H1 (cell line): ENCODE results near the gene SULF2. TPM values are rescaled to one million over a fixed set of nuclear protein-coding genes. Genes with fewer than 3 reads are reported as not detected.

ENCODE experiments used
- NRF1 ChIP-seq: IDR thresholded peaks from 2 replicates; pipeline ENCODE4 v1.6.1; 2011; ENCODE audit warnings: mild to moderate bottlenecking, low read depth, low read length, improper control_type of control experiment
- TBP ChIP-seq: IDR thresholded peaks from 2 replicates; pipeline ENCODE4 v1.6.1; 2011; ENCODE audit warnings: low read depth, low read length, improper control_type of control experiment
- polyA plus RNA-seq, 7 experiments: library from polyadenylated mRNA; depleted of rRNA in 3 of 7; stranded (reverse) in 5 of 7; unstranded in 2 of 7; fragments of >200 nt in 5 of 7; fragments of 200-250 nt in 2 of 7; gene quantifications; 1 replicate in 5 of 7; 2 replicates in 1 of 7; 4 replicates in 1 of 7; pipeline versions ENCODE4 v1.2.1 to v1.2.3, GENCODE V29; 2011 to 2013; ENCODE audit warnings: missing spikeins in 2 of 7, mixed read lengths in 2 of 7
- total RNA-seq: library from RNA; stranded (reverse); fragmentation: NEBNext Ultra II Directional; extraction: Animal tissue kit (Norgen Biotek cat#: 25700); gene quantifications from 2 replicates; pipeline ENCODE4 v1.2.1, GENCODE V29; 2021
- TF ChIP-seq, protein P1 (sequence below): fragments of 300-600 bp; sonication (generic); IDR thresholded peaks from 2 replicates; pipeline ENCODE4 v1.7.1; 2012; ENCODE audit warnings: low read length, moderate library complexity, mild to moderate bottlenecking, inconsistent platforms; ENCODE audit not compliant: insufficient replicate concordance

SULF2 gene
- total and polyA plus RNA-seq, 2 of the 8 experiments (the other 6 are each of a cell fraction or from before 2014, with no cell fraction given): 15.7 to 28.2 TPM

DNA sequence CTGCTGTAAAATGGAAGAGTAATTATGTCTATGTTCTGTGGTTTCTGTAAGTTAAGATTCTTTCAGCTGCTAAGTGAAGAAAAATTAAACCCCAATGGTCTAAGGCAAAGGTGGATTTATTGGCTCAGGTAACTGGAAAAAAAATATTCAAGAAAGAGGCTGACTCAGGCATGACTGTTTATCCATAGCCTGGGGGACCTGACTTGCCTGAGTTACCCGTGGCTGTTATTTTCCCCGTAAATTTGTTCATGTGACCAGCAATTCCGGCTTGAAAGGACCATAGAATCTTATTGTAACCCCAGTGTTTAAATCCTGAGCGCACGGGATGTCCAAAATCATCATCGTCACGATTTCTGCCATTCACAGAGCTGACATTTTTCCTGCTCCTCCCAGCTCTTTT is 32.3 kb upstream of the SULF2 start (continued):
- TF ChIP-seq TBP (no peak), NRF1 (no peak)
- TF ChIP-seq, protein P1, sequence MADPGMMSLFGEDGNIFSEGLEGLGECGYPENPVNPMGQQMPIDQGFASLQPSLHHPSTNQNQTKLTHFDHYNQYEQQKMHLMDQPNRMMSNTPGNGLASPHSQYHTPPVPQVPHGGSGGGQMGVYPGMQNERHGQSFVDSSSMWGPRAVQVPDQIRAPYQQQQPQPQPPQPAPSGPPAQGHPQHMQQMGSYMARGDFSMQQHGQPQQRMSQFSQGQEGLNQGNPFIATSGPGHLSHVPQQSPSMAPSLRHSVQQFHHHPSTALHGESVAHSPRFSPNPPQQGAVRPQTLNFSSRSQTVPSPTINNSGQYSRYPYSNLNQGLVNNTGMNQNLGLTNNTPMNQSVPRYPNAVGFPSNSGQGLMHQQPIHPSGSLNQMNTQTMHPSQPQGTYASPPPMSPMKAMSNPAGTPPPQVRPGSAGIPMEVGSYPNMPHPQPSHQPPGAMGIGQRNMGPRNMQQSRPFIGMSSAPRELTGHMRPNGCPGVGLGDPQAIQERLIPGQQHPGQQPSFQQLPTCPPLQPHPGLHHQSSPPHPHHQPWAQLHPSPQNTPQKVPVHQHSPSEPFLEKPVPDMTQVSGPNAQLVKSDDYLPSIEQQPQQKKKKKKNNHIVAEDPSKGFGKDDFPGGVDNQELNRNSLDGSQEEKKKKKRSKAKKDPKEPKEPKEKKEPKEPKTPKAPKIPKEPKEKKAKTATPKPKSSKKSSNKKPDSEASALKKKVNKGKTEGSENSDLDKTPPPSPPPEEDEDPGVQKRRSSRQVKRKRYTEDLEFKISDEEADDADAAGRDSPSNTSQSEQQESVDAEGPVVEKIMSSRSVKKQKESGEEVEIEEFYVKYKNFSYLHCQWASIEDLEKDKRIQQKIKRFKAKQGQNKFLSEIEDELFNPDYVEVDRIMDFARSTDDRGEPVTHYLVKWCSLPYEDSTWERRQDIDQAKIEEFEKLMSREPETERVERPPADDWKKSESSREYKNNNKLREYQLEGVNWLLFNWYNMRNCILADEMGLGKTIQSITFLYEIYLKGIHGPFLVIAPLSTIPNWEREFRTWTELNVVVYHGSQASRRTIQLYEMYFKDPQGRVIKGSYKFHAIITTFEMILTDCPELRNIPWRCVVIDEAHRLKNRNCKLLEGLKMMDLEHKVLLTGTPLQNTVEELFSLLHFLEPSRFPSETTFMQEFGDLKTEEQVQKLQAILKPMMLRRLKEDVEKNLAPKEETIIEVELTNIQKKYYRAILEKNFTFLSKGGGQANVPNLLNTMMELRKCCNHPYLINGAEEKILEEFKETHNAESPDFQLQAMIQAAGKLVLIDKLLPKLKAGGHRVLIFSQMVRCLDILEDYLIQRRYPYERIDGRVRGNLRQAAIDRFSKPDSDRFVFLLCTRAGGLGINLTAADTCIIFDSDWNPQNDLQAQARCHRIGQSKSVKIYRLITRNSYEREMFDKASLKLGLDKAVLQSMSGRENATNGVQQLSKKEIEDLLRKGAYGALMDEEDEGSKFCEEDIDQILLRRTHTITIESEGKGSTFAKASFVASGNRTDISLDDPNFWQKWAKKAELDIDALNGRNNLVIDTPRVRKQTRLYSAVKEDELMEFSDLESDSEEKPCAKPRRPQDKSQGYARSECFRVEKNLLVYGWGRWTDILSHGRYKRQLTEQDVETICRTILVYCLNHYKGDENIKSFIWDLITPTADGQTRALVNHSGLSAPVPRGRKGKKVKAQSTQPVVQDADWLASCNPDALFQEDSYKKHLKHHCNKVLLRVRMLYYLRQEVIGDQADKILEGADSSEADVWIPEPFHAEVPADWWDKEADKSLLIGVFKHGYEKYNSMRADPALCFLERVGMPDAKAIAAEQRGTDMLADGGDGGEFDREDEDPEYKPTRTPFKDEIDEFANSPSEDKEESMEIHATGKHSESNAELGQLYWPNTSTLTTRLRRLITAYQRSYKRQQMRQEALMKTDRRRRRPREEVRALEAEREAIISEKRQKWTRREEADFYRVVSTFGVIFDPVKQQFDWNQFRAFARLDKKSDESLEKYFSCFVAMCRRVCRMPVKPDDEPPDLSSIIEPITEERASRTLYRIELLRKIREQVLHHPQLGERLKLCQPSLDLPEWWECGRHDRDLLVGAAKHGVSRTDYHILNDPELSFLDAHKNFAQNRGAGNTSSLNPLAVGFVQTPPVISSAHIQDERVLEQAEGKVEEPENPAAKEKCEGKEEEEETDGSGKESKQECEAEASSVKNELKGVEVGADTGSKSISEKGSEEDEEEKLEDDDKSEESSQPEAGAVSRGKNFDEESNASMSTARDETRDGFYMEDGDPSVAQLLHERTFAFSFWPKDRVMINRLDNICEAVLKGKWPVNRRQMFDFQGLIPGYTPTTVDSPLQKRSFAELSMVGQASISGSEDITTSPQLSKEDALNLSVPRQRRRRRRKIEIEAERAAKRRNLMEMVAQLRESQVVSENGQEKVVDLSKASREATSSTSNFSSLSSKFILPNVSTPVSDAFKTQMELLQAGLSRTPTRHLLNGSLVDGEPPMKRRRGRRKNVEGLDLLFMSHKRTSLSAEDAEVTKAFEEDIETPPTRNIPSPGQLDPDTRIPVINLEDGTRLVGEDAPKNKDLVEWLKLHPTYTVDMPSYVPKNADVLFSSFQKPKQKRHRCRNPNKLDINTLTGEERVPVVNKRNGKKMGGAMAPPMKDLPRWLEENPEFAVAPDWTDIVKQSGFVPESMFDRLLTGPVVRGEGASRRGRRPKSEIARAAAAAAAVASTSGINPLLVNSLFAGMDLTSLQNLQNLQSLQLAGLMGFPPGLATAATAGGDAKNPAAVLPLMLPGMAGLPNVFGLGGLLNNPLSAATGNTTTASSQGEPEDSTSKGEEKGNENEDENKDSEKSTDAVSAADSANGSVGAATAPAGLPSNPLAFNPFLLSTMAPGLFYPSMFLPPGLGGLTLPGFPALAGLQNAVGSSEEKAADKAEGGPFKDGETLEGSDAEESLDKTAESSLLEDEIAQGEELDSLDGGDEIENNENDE: no peak
